Activated T-helper 1 cell treated with anti-CD3 and anti-CD28 coated beads, Interleukin-2, amount 50 U/mL, for 16 hours (primary cell): ENCODE measurements around the gene HOXC10.
A peak's percentile ranks its signal among the peaks of the same experiment; 100 is the strongest.

ENCODE experiments used
- DNase-seq, 2 donors: peaks; one replicate each; pipeline ENCODE4 v3.0.0-alpha.2; 2020; ENCODE audit warnings: low read depth in 1 of 2, low spot score in 1 of 2

The HOXC10 gene

DNA sequence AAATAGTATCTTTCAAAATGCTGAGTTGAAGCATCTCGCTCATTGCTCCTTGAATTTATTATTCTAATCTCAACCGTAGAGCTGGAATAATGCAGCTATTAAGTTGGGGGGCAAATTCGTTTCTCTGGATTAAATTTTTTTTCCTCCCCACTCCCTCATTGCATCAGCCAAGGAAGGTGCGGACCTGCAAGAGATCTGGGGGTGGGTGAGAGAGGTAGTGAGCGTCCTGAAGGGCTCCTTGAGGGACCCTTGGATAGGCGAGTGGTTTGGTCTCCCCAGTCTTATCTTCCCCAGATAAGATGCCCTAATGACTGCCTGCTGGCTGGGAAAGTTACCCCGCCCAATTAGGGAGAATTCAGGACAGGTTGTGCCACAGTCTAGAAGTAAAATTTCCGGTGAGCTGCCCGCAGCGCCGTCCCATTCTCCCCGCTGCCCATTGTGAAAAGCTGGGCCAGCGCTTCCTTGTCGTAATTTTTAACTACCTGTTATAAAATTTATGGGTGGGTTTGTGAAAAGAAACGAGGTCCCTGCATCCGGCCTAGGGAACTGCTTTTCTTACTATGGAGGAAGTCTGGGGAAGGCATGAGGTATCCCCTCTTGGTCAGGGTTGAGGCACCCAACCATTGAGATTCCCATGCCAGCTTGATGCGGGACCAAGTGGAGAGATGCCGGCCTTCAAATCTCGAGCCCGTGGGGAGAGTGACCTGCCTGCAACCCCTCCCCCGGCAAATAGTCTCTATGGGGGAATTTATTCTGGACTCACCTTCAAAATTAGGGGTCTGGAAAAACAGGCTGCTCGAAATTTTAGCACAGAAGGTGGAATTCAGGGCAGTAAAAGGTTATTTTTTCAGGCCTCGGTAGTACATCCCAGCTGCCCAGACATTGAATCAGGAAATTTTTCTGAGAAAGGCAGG is 30.3 kb downstream of the HOXC10 start:
- no peak for DNase-seq

- DNase-seq: no peak
Measured at GRCh38 chr12:54016051-54016450, 31.1 kb downstream of the HOXC10 start.

GRCh38 chr12:54016478-54016964 is 31.6 kb downstream of the HOXC10 start:
- no peak for DNase-seq

DNA sequence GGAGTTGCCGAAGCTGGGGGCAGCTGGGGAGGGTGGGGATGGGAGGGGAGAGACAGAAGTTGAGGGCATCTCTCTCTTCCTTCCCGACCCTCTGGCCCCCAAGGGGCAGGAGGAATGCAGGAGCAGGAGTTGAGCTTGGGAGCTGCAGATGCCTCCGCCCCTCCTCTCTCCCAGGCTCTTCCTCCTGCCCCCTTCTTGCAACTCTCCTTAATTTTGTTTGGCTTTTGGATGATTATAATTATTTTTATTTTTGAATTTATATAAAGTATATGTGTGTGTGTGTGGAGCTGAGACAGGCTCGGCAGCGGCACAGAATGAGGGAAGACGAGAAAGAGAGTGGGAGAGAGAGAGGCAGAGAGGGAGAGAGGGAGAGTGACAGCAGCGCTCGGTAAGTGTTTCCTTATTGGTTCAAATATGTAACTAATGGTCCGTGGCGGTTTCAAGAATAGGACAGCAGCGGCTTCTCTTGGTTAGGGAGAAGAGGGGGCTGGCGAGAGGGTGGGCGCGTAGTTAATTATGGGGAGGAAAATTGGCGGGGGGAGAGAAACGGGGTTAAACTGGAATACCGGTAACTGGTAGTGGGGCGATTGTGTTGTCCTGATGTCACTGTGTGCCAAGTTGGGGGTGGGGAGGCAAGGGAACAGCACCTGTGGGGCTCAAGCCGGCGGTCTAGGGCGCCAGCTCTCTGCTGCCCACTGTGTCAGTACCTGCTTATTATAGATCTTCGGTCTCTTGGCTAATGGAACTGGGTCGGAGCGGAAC is 32.3 kb downstream of the HOXC10 start:
- DNase-seq: no peak

DNA sequence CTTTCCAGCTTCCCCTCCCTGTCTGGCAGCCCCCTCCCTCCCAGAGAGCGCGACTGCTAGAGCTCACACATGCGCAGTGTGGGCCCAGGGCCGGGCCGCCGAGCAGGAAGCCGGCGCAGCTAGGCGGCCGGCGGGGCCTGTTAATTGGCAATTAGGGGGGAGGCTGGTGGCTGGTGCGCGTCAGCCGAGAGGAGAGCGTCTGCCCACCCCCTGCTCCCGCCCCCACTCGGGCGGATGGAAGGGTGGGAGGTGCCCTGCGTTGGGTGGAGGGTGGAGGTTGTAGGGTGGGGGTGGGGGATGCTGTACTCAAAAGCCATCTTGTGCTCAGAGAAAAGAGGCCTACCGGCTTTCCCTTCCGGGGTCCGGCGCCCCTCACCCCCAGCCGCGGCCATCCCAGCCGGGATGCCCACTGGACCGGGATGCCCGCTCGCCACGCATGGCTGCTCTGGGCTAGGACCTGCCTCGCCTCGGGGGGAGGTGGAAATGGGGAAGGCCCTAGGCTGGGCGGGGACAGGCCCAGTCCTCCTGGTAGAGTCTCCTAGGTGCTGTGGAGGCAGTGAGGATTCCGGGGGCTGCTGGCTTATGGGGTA is 33.0 kb downstream of the HOXC10 start:
- peak; percentile 31 to 37 for DNase-seq

GRCh38 chr12:54018468-54018984 is 33.6 kb downstream of the HOXC10 start:
- no peak for DNase-seq

- DNase-seq: no peak
Measured at GRCh38 chr12:54019091-54019811, 34.3 kb downstream of the HOXC10 start.

DNA sequence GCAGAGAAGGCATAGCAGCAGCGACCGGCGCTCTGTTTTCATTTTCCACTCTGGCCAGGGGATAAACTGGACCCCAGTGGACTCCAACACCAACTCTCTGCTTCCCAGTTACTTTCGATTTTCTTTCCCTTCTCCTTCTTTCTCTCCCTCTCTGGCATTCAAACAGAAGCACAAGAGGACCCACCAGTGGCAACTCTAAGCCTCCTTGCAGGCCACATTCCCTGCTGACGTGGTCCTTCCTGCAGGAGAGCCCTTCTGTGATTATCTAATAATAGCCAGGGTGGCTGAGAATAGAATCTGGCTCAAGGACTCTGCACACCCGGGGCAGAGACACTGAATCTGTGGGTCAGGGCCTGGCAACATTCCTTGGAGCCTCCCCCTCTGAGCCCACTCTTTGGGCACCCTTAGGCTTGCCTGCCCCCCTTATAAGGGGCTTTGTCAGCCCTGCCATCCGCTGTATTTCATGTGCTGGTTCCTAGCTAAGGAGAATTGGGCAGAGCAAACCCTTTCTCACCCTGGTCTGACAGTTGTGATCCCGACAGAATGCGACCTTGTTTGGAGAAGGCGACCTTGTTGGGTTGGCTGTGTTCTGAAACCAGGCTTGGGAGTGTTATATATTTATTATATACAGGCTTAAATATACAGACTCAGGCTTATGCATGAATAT is 35.1 kb downstream of the HOXC10 start:
- DNase-seq: no peak

- DNase-seq: no peak
Measured at GRCh38 chr12:54020591-54021405, 35.9 kb downstream of the HOXC10 start.

GRCh38 chr12:54021432-54022013 is 36.6 kb downstream of the HOXC10 start:
- no peak for DNase-seq

GRCh38 chr12:54022960-54023884 is 38.3 kb downstream of the HOXC10 start:
- DNase-seq: no peak

DNA sequence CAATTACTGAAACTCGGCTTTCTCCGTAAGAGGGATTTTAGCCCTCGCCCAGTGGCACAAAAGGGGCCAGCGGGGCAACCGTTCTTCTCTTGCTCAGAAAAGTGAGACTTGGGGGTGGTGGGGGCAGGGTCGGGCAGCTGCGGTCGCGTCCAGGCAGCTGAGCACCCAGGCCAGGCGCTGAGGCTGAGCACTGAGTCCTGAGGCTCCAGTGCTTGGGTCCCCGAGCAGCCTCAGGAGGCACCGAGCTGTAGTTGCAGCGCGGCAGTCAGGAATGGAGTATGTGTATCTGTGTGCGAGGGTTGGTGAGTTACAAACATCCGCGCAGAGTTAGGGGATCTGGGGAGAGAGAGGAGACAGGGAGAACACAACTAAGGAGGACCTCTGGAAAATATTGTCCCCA is 39.2 kb downstream of the HOXC10 start:
- DNase-seq: no peak

DNA sequence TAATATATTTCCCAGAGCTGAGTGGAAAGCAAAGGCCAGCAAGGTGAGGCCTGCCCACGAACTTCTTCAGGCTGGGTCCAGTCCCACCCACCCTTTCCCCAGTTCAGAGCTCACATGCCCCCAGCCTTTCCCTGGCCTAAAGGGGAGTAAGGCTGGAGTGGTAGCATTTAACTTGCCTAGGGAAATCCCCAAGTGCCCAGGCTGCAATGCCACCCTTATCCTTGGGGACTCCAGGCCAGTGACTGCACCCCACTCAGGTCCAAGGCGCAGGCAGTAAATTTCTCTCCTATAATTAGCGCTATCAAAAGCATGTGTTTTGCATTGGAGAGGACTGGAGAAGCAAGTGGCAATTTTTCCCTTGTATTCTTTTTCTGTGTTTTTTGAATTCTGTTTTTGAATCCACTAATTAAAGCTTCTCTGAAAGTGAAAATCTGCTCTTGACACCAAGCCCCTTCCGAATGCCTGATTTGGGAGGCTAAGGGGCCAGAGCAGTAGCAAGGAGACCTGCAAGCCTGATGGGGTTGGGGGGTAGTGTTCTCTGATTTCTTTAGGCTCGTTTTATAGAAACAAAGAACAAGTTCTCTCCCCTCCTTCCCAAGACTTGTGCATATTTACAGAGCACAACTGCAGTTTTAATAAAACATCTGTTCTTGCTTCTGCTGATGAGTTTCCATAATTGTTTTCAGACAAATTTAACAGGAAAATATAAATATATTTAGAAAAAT is 39.8 kb downstream of the HOXC10 start:
- no peak for DNase-seq

DNA sequence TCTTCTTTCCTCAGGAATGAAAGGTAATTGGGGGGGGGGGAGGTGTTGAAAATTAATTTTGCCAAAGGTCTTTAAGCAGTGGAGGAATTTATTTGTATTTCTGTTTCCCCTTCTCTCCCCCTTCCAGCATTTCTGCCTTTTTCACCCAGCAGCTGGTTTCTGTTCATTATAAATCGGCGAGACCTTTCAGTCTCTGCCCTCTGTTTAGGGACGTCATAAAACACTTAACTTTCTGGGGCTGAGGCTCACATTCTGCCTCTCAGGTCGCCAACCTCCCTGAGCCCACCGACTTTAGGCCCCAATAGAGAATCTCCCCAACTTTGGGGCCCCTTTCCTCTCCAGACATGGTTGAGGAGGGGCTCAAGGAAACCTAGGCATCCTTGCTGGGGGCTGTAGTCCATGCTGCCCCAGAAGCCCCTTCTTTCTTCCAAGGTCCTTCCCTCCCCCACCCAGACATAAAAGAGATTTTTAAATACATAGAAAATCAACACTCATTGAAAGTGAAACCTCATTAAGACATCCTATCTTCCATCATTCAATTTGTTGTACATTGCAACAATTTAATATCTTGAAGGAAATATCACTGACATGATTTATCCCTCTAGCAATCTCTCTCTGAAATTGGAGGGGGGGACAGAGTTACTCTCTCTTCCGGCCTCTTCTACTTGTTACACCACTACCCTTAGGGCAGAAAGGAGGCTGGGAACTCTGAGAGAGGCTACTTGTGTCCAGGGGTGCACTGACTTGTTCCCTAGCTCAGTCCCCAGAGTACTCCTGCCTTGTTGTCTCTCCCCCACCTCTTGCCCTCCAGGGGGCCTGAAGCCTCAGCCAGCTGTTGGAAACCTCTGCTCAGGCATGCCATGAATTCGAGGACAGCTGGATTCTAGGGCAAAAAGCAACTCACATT is 40.8 kb downstream of the HOXC10 start:
- DNase-seq: no peak

DNA sequence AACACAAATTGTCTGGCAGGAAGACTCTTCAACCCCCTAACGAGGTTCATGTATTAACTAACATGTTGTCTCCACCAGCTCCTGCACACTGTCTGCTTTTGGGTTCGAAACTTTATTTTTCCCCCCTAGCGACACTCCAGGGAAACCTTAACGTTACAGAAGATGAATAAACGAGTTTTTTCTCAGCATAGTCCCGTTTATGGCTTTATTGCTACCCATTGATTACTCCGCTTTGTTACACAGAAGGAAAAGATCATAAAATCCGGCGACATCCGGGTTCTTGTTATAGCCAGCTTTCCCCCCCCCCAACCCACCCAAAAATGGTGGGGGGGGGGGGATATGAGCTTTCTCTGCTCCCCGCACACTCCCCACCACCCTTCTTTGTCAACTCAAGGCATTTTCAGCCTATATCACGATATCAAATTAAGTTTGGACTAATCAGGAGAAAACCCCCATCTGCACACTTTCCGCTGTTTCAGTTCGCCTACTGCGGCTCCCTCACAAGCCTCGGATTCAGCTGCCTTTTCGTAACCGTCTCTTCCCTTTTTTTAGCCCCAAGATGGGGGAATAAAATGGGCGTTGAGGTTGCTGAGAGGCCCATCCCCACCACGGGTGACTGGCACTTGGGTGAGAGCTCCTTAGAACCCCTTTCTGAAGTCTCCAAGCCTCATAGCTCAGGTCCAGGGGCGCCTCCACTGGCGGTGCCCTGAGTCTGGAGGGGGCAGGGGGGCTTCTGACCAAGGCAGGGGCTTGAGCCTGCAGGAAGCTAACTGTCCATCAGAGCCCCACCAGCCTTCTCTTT is 41.9 kb downstream of the HOXC10 start:
- DNase-seq: no peak

DNA sequence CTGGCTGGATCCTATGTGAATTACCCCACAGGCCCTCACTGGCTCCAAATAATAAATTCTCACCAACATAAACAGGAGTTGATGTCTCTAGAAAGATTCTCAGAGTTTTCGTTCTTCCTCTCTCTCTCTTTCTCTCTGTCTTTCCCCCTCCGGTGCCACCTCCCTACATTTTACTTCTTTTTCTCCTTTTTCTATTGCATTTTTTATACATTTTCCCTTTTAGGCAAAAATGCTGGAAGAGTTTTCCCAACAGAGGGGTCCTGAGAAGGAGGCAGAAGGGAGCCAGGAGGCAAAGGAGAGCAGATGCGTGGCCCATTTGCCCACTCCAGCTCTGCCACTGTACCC is 42.5 kb downstream of the HOXC10 start:
- no peak for DNase-seq
